ENCODE measurements around the gene ZNF665. TPM values are rescaled to one million over a fixed set of nuclear protein-coding genes. Genes with fewer than 3 reads are reported as not detected.

The ZNF665 gene
- total RNA-seq, 1 experiment from 2014 or later, result 0.73 TPM

GRCh38 chr19:53177986-53178385, 15.2 kb downstream of the ZNF665 start:
- peaks cover 6% of the 10 kb centered on the region; the same call in 1 of the 2 replicates for H3K9me3 ChIP-seq
- no peaks in the 10 kb centered on the region; the same call in 1 of the 2 replicates for H3K36me3 ChIP-seq (ENCODE audit: control insufficient read depth, insufficient read depth, low read length)
- no peaks in the 10 kb centered on the region for H3K27me3 ChIP-seq (replicated peaks; ENCODE audit: control insufficient read depth, insufficient read depth, low read length)
- H3K36me3 Mint-ChIP-seq (ENCODE audit: insufficient read depth, unreplicated experiment), result no peaks in the 10 kb centered on the region
- ChIA-PET CTCF (no interaction called here), POLR2A (no interaction called here)
- BruUV-seq (replicated peaks), result no TSS peak
- H3K4me1 Mint-ChIP-seq (ENCODE audit: low read depth, unreplicated experiment), result no peaks in the 10 kb centered on the region
- no peaks in the 10 kb centered on the region for H3K27me3 Mint-ChIP-seq (ENCODE audit: insufficient read depth, unreplicated experiment)
- H3K4me1 ChIP-seq, result no peaks in the 10 kb centered on the region
- no peak overlapping the region for H3K4me3 Mint-ChIP-seq (ENCODE audit: unreplicated experiment)
- TF ChIP-seq, protein P1, sequence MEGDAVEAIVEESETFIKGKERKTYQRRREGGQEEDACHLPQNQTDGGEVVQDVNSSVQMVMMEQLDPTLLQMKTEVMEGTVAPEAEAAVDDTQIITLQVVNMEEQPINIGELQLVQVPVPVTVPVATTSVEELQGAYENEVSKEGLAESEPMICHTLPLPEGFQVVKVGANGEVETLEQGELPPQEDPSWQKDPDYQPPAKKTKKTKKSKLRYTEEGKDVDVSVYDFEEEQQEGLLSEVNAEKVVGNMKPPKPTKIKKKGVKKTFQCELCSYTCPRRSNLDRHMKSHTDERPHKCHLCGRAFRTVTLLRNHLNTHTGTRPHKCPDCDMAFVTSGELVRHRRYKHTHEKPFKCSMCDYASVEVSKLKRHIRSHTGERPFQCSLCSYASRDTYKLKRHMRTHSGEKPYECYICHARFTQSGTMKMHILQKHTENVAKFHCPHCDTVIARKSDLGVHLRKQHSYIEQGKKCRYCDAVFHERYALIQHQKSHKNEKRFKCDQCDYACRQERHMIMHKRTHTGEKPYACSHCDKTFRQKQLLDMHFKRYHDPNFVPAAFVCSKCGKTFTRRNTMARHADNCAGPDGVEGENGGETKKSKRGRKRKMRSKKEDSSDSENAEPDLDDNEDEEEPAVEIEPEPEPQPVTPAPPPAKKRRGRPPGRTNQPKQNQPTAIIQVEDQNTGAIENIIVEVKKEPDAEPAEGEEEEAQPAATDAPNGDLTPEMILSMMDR (IDR thresholded peaks at IDR 0.05; ENCODE audit: insufficient read depth in 1 of 2, low read depth in 1 of 2, low read length in 1 of 2, severe bottlenecking in 1 of 2, unreplicated experiment in 1 of 2), result no peak
- intact Hi-C loops (cut with micrococcal nuclease; ENCODE audit: unreplicated experiment), result no loop called here
- H3K9me3 Mint-ChIP-seq (ENCODE audit: unreplicated experiment), result peaks cover 36% of the 10 kb centered on the region
- no peak overlapping the region for H3K27ac Mint-ChIP-seq (ENCODE audit: unreplicated experiment)
- H3K4me3 ChIP-seq (ENCODE audit: low read depth, low read length), result no peak overlapping the region
- no peak for DNase-seq

GRCh38 chr19:53172889-53173288, 20.3 kb downstream of the ZNF665 start:
- no peaks in the 10 kb centered on the region for H3K27me3 Mint-ChIP-seq (ENCODE audit: insufficient read depth, unreplicated experiment)
- BruUV-seq (replicated peaks), result no TSS peak
- Histone ChIP-seq H3K4me1 (no peaks in the 10 kb centered on the region), H3K36me3 (ENCODE audit: control insufficient read depth, insufficient read depth, low read length) (no peaks in the 10 kb centered on the region; the same call in 1 of the 2 replicates), H3K9me3 (peaks cover 15% of the 10 kb centered on the region), H3K27me3 (replicated peaks; ENCODE audit: control insufficient read depth, insufficient read depth, low read length) (no peaks in the 10 kb centered on the region), H3K4me3 (ENCODE audit: low read depth, low read length) (no peak overlapping the region)
- H3K4me3 Mint-ChIP-seq (ENCODE audit: unreplicated experiment), result no peak overlapping the region
- intact Hi-C loops (cut with micrococcal nuclease; ENCODE audit: unreplicated experiment), result loop anchor here (5.0 kb wide), 1 partner anchor 106 kb away; no protein-coding TSS in a partner anchor
- TF ChIP-seq, protein P1 (IDR thresholded peaks at IDR 0.05; ENCODE audit: insufficient read depth in 1 of 2, low read depth in 1 of 2, low read length in 1 of 2, severe bottlenecking in 1 of 2, unreplicated experiment in 1 of 2), result no peak
- POLR2A ChIA-PET, result no interaction called here
- no peaks in the 10 kb centered on the region for H3K36me3 Mint-ChIP-seq (ENCODE audit: insufficient read depth, unreplicated experiment)
- no peak overlapping the region for H3K27ac Mint-ChIP-seq (ENCODE audit: unreplicated experiment)
- DNase-seq, result no peak
- CTCF ChIA-PET, result no interaction called here
- H3K9me3 Mint-ChIP-seq (ENCODE audit: unreplicated experiment), result peaks cover 43% of the 10 kb centered on the region
- no peaks in the 10 kb centered on the region for H3K4me1 Mint-ChIP-seq (ENCODE audit: low read depth, unreplicated experiment)

DNA sequence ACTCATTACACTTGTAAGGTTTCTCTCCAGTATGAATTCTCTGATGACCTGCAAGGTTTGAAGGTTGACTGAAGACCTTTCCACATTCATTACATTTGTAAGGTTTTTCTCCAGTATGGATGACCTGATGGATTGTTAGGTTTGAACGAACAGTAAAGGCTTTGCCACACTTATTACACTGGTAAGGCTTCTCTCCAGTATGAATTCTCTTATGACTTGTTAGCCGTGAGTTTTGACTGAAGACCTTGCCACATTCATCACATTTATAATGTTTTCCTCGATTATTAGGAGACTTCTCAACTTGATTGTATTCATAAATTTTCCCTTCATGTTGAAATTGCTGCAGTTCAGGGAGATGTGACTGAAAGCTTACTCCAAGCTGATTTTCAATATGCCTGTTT, 27.5 kb downstream of the ZNF665 start:
- CTCF ChIA-PET, result no interaction called here
- intact Hi-C loops (cut with micrococcal nuclease; ENCODE audit: unreplicated experiment), result no loop called here

More for the DNA sequence above, 27.5 kb downstream of the ZNF665 start:
- H3K27me3 ChIP-seq (replicated peaks; ENCODE audit: control insufficient read depth, insufficient read depth, low read length), result no peaks in the 10 kb centered on the region
- TF ChIP-seq, protein P1 (IDR thresholded peaks at IDR 0.05; ENCODE audit: insufficient read depth in 1 of 2, low read depth in 1 of 2, low read length in 1 of 2, severe bottlenecking in 1 of 2, unreplicated experiment in 1 of 2), result no peak
- H3K4me1 Mint-ChIP-seq (ENCODE audit: low read depth, unreplicated experiment), result no peaks in the 10 kb centered on the region
- no TSS peak for BruUV-seq (replicated peaks)
- H3K4me3 Mint-ChIP-seq (ENCODE audit: unreplicated experiment), result no peak overlapping the region
- peaks cover 34% of the 10 kb centered on the region for H3K9me3 Mint-ChIP-seq (ENCODE audit: unreplicated experiment)
- H3K36me3 Mint-ChIP-seq (ENCODE audit: insufficient read depth, unreplicated experiment), result no peaks in the 10 kb centered on the region
- no peaks in the 10 kb centered on the region for H3K4me1 ChIP-seq
- no peaks in the 10 kb centered on the region for H3K36me3 ChIP-seq (ENCODE audit: control insufficient read depth, insufficient read depth, low read length)
- no peak overlapping the region for H3K27ac Mint-ChIP-seq (ENCODE audit: unreplicated experiment)
- H3K4me3 ChIP-seq (ENCODE audit: low read depth, low read length), result no peak overlapping the region
- H3K9me3 ChIP-seq, result peaks cover 46% of the 10 kb centered on the region
- H3K27me3 Mint-ChIP-seq (ENCODE audit: insufficient read depth, unreplicated experiment), result no peaks in the 10 kb centered on the region
- DNase-seq, result no peak
- POLR2A ChIA-PET, result no interaction called here

Measured in Caco-2 (cell line).